ENCODE measurements around the gene MOB4. TPM values are rescaled to one million over a fixed set of nuclear protein-coding genes. Genes with fewer than 3 reads are reported as not detected.

Gene MOB4
- total and polyA plus RNA-seq, 10 of the 15 experiments (the other 5 are each of a cell fraction or from before 2014, with no cell fraction given) = 13.5 to 44.2 (median 32.4) TPM

- Histone ChIP-seq H3K4me3 (no peak overlapping the region), H3K9me3 (replicated peaks; ENCODE audit: control insufficient read depth, insufficient read depth, low read length) (no peaks in the 10 kb centered on the region), H3K9ac (ENCODE audit: control insufficient read depth, insufficient read depth, low read length) (no peak overlapping the region), H3K79me2 (ENCODE audit: control insufficient read depth, insufficient read depth, low read length) (no peaks in the 10 kb centered on the region), H3K27me3 (replicated peaks in 1 of 2; ENCODE audit: control insufficient read depth in 2 of 2, insufficient read depth in 2 of 2, low read length in 1 of 2) (no peaks in the 10 kb centered on the region), H3K4me1 (ENCODE audit: control insufficient read depth, insufficient read depth, low read length) (no peaks in the 10 kb centered on the region), H3K27ac (ENCODE audit: control insufficient read depth, insufficient read depth) (no peak overlapping the region), H3K4me2 (ENCODE audit: control insufficient read depth, insufficient read depth) (no peak overlapping the region), H4K20me1 (ENCODE audit: control insufficient read depth, insufficient read depth) (no peaks in the 10 kb centered on the region), H3K36me3 (ENCODE audit: control insufficient read depth in 2 of 2, insufficient read depth in 2 of 2, low read length in 1 of 2) (peaks cover 0 to 14% of the 10 kb centered on the region in 2 experiments), H2AFZ (ENCODE audit: control insufficient read depth, low read depth, low read length) (no peak overlapping the region)
- FAIRE-seq = no peak
- TF ChIP-seq MAX (IDR thresholded peaks at IDR 0.05; ENCODE audit: low read depth, low read length) (no peak), STAT3 (IDR thresholded peaks at IDR 0.05; ENCODE audit: low read depth, low read length) (no peak), SKIL (IDR thresholded peaks at IDR 0.05; ENCODE audit: low read depth, poor library complexity, severe bottlenecking) (no peak), SIX5 (IDR thresholded peaks at IDR 0.05; ENCODE audit: low read depth, low read length, severe bottlenecking) (no peak), CEBPB (IDR thresholded peaks at IDR 0.05; ENCODE audit: borderline replicate concordance in 1 of 2, low read depth in 2 of 2, low read length in 2 of 2) (no peak)
- ATAC-seq = no peak
- CTCF ChIA-PET = interaction anchor here (0.9 kb wide), 1 partner anchor 27 kb away, joined by 3 read pairs; no protein-coding TSS in a partner anchor
- BruUV-seq (replicated peaks) = no TSS peak
- SMC1A ChIA-PET (ENCODE audit: uncharacterized antibody, unreplicated experiment) = interaction anchor here (0.8 to 1.2 kb wide), 2 partner anchors 9 to 19 kb away, joined by 3 to 5 read pairs; no protein-coding TSS in a partner anchor
- intact Hi-C loops (cut with micrococcal nuclease; ENCODE audit: unreplicated experiment) (no loop called here), in situ Hi-C loops (cut with MboI) (no loop called here)
- no peak for DNase-seq (ENCODE audit: low read depth, low spot score)
- POLR2A ChIA-PET = no interaction called here
- RAD21 ChIA-PET (ENCODE audit: unreplicated experiment) = no interaction called here
- 98% methylated on average over 3 of the region's 3 CpGs for whole genome bisulfite sequencing (ENCODE audit: insufficient coverage, insufficient replicate concordance, low lambda C conversion rate, missing lambda C conversion rate)
Measured at GRCh38 chr2:197477797-197478196, 38.1 kb upstream of the MOB4 start.
